Measurements from ENCODE around the gene NIT1.

Gene NIT1

GRCh38 chr1:161080441-161081405 lies 37.2 kb upstream of the NIT1 start:
- TF ChIP-seq, protein P1, sequence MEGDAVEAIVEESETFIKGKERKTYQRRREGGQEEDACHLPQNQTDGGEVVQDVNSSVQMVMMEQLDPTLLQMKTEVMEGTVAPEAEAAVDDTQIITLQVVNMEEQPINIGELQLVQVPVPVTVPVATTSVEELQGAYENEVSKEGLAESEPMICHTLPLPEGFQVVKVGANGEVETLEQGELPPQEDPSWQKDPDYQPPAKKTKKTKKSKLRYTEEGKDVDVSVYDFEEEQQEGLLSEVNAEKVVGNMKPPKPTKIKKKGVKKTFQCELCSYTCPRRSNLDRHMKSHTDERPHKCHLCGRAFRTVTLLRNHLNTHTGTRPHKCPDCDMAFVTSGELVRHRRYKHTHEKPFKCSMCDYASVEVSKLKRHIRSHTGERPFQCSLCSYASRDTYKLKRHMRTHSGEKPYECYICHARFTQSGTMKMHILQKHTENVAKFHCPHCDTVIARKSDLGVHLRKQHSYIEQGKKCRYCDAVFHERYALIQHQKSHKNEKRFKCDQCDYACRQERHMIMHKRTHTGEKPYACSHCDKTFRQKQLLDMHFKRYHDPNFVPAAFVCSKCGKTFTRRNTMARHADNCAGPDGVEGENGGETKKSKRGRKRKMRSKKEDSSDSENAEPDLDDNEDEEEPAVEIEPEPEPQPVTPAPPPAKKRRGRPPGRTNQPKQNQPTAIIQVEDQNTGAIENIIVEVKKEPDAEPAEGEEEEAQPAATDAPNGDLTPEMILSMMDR (IDR thresholded peaks at IDR 0.05; ENCODE audit: extremely low read depth, insufficient read depth, missing control alignments): no peak
- in situ Hi-C loops (cut with MboI; ENCODE audit: low pct_unique_long_range_greater_than_20kb, low sequenced_read_pairs, unreplicated experiment): no loop called here
- no peak for DNase-seq (ENCODE audit: low spot score)

DNA sequence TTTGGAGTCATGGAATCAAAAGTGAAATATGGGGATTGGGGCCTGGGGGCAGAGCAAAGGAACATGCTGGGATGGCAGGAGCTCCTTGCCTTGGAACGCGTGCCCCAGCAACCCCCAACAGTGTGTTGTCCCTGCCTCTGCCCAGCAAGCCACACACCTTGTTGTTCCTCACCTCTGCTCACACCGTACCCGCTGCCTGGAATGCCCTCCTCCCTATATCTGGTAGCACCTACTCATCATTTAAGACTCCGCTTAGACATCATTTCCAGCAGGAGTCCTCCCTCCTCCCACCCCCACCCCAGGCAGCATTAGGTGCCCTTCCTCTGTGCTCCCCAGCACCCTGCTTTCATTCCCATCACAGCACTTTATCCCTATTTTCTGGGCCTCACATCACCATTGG lies 36.4 kb upstream of the NIT1 start:
- no peak for DNase-seq (ENCODE audit: low spot score)
- TF ChIP-seq, protein P1 (IDR thresholded peaks at IDR 0.05; ENCODE audit: extremely low read depth, insufficient read depth, missing control alignments): no peak
- in situ Hi-C loops (cut with MboI; ENCODE audit: low pct_unique_long_range_greater_than_20kb, low sequenced_read_pairs, unreplicated experiment): no loop called here

GRCh38 chr1:161082483-161082882 lies 35.4 kb upstream of the NIT1 start:
- no peak for DNase-seq (ENCODE audit: low spot score)
- TF ChIP-seq, protein P1 (IDR thresholded peaks at IDR 0.05; ENCODE audit: extremely low read depth, insufficient read depth, missing control alignments): no peak

DNA sequence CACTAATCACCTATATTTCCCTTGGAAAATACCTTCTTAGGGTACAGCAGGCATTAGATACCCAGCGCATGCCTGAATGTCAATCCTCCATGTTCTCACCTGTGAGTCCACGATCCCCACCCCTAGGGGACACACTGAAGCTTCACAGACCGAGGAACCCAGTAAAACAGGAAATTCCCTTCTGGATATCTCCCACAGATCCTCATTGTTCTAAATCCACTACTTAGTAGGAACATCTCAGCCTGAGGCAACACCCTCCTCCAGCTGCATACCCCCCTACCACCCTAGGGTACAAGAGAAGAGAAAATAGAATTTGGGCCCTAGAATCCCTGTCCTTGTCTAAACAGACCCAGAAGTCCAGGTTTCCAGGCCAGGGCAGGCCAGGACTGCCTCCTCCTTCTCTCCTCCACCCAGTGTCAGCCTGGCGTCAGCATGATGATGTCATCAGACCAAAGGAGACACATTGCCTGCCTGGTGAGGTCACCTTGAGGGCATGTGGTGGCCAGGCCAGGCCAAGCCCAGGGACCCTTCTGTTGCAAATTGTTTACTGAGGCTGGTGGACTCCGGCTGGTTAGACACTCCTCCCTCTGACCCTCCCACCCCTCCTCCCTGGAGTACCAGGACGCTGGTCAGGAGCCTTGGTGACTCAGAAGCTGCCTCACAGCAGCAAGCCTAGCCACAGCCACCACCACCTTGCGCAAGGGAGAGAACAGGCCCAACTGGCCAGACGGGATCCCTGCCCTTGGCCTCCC lies 34.7 kb upstream of the NIT1 start:
- in situ Hi-C loops (cut with MboI; ENCODE audit: low pct_unique_long_range_greater_than_20kb, low sequenced_read_pairs, unreplicated experiment): no loop called here
- TF ChIP-seq, protein P1 (IDR thresholded peaks at IDR 0.05; ENCODE audit: extremely low read depth, insufficient read depth, missing control alignments): no peak
- no peak for DNase-seq (ENCODE audit: low spot score)

More at GRCh38 chr1:161082483-161082882, 35.4 kb upstream of the NIT1 start:
- in situ Hi-C loops (cut with MboI; ENCODE audit: low pct_unique_long_range_greater_than_20kb, low sequenced_read_pairs, unreplicated experiment): no loop called here

DNA sequence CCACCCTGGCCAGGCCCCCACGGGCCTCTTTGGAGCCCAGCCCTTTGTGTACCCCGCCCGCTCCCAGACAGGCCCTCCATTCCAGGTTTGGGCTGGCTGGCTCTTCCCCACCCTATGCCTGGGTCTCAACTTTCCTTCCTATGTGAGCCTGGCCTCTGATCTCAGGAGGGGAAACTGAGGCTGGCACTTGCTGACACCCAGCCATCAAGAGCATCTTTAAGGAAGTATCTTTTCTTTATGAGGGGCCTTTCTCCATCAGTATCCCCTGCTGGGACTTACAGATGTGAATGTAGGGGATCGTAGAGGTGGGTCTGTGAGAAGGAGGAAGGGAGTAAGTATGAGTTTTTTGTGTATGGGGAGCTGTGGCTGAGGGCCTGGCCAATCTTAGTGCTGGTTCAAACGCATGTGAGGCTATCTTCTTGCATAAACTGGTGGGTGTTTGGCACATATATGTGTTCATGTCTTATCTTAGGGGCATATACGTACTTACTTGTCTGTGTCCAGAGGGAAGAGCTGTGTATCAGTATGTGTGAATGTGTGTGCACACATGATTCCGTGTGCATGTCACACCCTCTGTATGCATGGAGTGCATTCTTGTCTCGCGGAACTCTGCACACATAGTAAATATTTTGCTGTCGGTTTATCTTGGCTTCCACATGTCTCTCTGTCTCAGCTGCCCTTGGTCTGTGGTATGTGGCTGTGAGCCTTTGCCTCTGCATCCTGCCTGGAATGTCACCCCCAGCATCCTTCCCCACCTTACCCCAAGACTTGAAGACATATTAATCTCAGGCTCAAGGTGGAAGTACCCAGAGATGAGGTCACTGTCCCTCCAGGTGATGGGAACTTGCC lies 33.9 kb upstream of the NIT1 start:
- no peak for DNase-seq (ENCODE audit: low spot score)
- in situ Hi-C loops (cut with MboI; ENCODE audit: low pct_unique_long_range_greater_than_20kb, low sequenced_read_pairs, unreplicated experiment): no loop called here
- TF ChIP-seq, protein P1 (IDR thresholded peaks at IDR 0.05; ENCODE audit: extremely low read depth, insufficient read depth, missing control alignments): no peak

DNA sequence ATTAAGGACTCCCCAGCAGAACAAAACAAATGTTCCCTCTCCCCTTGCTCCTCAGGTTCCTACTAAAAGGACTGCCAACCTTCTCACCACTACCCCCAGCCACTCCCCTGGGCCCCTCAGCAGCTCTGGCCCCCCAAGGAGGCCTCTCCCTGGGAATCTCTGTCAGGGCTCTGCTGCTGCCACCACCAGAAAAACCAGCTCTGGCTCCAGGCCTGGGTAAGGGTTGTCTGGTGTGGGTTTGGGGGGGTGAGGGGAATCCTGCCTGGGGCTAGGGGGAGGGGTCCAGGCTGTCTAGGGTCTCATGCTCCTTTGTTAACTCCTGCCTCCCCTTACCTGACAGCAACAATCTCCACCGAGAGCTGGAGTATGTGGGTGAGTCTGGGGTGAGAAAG lies 33.3 kb upstream of the NIT1 start:
- TF ChIP-seq, protein P1 (IDR thresholded peaks at IDR 0.05; ENCODE audit: extremely low read depth, insufficient read depth, missing control alignments): no peak
- DNase-seq (ENCODE audit: low spot score): no peak
- in situ Hi-C loops (cut with MboI; ENCODE audit: low pct_unique_long_range_greater_than_20kb, low sequenced_read_pairs, unreplicated experiment): no loop called here

Measured in GM13977 (cell line).